ENCODE results near the gene ID1. TPM values are rescaled to one million over a fixed set of nuclear protein-coding genes. Genes with fewer than 3 reads are reported as not detected.
"Not testable (repeated sequence)": the region's sequence is repeated elsewhere in the genome, so short reads cannot be mapped to it uniquely, and the experiment has no call there.

The ID1 gene
- total and polyA plus RNA-seq, 2 donors from 2014 or later: 189 to 293 TPM

DNA sequence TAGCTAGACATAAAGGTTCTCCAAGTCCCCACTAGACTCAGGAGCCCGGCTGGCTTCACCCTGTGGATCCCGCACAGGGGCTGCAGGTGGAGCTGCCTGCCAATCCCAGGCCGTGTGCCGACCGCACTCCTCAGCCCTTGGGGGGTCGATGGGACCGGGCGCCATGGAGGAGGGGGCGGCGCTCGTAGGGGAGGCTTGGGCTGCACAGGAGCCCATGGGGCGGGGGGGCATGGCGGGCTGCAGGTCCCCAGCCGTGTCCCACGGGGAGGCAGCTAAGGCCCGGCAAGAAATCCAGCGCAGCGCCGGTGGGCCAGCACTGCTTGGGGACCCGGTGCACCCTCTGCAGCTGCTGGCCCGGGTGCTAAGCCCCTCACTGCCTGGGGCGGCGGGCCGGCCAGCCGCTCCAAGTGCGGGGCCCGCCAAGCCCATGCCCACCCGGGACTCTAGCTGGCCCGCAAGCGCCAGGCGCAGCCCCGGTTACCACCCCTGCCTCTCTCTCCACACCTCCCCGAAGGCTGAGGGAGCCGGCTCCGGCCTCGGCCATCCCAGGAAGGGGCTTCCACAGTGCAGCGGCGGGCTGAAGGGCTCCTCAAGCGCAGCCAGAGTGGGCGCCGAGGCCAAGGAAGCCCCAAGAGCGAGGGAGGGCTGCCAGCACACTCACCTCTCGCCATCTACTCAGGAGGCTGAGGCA, 26.5 kb upstream of the ID1 start:
- Histone ChIP-seq H3K36me3 (ENCODE audit: control insufficient read depth in 2 of 3, insufficient read depth in 3 of 3, low read length in 3 of 3) (no peaks in the 10 kb centered on the region), H3K4me3 (ENCODE audit: low read length in 3 of 3) (no peak overlapping the region), H3K9ac (ENCODE audit: low read length in 3 of 3) (no peak overlapping the region), H3K9me3 (ENCODE audit: control insufficient read depth in 2 of 3, insufficient read depth in 1 of 3, low read length in 3 of 3) (no peaks in the 10 kb centered on the region), H3K4me1 (ENCODE audit: control insufficient read depth in 2 of 3, insufficient read depth in 2 of 3, low read depth in 1 of 3, low read length in 3 of 3) (peaks cover 0 to 6% (median 3%) of the 10 kb centered on the region in 3 donors), H3K27ac (ENCODE audit: low read depth in 2 of 2, low read length in 2 of 2) (no peak overlapping the region), H3K27me3 (ENCODE audit: control insufficient read depth, insufficient read depth, low read length) (no peaks in the 10 kb centered on the region)
- FAIRE-seq: no peak
- no peak for DNase-seq
- TF ChIP-seq, protein P1, sequence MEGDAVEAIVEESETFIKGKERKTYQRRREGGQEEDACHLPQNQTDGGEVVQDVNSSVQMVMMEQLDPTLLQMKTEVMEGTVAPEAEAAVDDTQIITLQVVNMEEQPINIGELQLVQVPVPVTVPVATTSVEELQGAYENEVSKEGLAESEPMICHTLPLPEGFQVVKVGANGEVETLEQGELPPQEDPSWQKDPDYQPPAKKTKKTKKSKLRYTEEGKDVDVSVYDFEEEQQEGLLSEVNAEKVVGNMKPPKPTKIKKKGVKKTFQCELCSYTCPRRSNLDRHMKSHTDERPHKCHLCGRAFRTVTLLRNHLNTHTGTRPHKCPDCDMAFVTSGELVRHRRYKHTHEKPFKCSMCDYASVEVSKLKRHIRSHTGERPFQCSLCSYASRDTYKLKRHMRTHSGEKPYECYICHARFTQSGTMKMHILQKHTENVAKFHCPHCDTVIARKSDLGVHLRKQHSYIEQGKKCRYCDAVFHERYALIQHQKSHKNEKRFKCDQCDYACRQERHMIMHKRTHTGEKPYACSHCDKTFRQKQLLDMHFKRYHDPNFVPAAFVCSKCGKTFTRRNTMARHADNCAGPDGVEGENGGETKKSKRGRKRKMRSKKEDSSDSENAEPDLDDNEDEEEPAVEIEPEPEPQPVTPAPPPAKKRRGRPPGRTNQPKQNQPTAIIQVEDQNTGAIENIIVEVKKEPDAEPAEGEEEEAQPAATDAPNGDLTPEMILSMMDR (IDR thresholded peaks at IDR 0.05; ENCODE audit: borderline replicate concordance, extremely low read depth, insufficient read depth): no peak
- intact Hi-C loops (cut with DNase I): no loop called here

DNA sequence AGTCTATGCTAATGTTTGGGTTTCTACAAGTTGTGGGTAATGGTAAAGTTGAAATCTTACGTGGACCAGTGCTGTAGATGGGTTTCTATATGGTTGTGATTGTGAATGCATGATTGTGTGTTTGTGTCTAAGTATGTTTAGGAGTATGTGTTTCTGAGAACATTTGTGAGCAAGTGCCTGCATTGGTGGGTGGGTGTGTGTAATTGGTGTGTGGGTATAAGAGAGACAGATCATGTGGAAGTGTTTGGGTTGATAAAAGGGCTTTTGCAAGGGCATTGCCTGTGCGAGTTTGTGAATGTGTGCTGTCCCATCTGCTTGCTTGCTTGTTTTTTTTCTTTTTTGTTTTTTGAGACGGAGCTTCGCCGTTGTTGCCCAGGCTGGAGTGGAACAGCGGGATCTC, 25.8 kb upstream of the ID1 start:
- H3K4me1 ChIP-seq (ENCODE audit: control insufficient read depth in 2 of 3, insufficient read depth in 2 of 3, low read depth in 1 of 3, low read length in 3 of 3): no peaks in the 10 kb centered on the region
- H3K27me3 ChIP-seq (ENCODE audit: control insufficient read depth, insufficient read depth, low read length): no peaks in the 10 kb centered on the region
- no peak for FAIRE-seq
- no peak overlapping the region for H3K4me3 ChIP-seq (ENCODE audit: low read length in 3 of 3)
- no peaks in the 10 kb centered on the region for H3K9me3 ChIP-seq (ENCODE audit: control insufficient read depth in 2 of 3, insufficient read depth in 1 of 3, low read length in 3 of 3)
- no peak overlapping the region for H3K9ac ChIP-seq (ENCODE audit: low read length in 3 of 3)
- H3K27ac ChIP-seq (ENCODE audit: low read depth in 2 of 2, low read length in 2 of 2): no peak overlapping the region
- DNase-seq: no peak
- TF ChIP-seq, protein P1 (IDR thresholded peaks at IDR 0.05; ENCODE audit: borderline replicate concordance, extremely low read depth, insufficient read depth): no peak
- intact Hi-C loops (cut with DNase I): no loop called here
- H3K36me3 ChIP-seq (ENCODE audit: control insufficient read depth in 2 of 3, insufficient read depth in 3 of 3, low read length in 3 of 3): no peaks in the 10 kb centered on the region

DNA sequence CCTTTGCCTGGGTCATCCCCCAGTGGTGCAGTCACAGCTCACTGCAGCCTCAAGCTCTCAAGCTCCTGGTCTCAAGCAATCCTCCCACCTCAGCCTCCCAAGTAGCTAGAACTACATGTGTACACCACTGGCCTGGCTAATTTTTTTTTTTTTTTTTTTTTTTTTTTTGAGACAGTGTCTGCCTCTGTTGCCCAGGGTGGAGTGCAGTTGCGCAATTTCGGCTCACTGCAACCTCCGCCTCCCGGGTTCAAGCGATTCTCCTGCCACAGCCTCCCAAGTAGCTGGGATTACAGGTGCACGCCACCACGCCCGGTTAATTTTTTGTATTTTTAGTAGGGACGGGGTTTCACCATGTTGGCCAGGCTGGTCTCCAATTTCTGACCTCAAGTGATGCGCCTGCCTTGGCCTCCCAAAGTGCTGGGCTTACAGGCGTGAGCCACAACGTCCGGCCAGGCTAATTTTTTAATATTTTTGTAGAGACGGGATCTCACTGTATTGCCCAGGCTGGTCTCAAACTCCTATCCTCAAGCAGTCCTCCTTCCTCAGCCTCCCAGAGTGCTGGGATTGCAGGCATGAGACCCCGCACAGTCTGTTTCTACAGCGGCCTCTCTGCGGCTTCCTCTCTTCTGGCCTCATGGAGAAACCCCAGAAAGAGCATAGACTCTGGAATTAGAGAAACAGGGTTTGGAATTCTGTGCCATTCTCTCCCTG, 25.0 kb upstream of the ID1 start:
- H3K9ac ChIP-seq (ENCODE audit: low read length in 3 of 3); H3K4me3 ChIP-seq (ENCODE audit: low read length in 3 of 3); H3K4me1 ChIP-seq (ENCODE audit: control insufficient read depth in 2 of 3, insufficient read depth in 2 of 3, low read depth in 1 of 3, low read length in 3 of 3); H3K9me3 ChIP-seq (ENCODE audit: control insufficient read depth in 2 of 3, insufficient read depth in 1 of 3, low read length in 3 of 3); H3K27me3 ChIP-seq (ENCODE audit: control insufficient read depth, insufficient read depth, low read length); intact Hi-C loops (cut with DNase I); H3K36me3 ChIP-seq (ENCODE audit: control insufficient read depth in 2 of 3, insufficient read depth in 3 of 3, low read length in 3 of 3); FAIRE-seq; H3K27ac ChIP-seq (ENCODE audit: low read depth in 2 of 2, low read length in 2 of 2); DNase-seq: not testable (repeated sequence)

DNA sequence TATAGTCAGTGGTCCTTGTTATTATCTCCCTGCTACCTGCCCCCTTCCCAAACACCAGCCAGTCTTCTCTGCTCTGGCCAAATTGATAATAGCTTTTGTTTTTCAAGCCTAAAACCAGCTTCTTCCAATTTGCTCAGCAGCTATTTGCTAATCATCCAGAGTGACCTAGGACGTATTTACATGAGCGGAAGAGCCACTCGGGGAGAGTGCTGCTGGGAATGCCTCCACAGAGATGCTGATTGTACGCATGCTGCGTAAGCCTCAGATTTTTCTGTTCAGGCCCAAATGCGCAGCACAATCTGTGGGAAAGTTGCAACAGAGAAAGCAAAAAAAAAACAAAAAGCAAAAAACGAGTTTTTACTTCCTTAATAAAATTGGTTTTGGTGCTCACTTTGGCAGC, 24.4 kb upstream of the ID1 start:
- Histone ChIP-seq H3K27me3 (ENCODE audit: control insufficient read depth, insufficient read depth, low read length) (no peaks in the 10 kb centered on the region), H3K4me1 (ENCODE audit: control insufficient read depth in 2 of 3, insufficient read depth in 2 of 3, low read depth in 1 of 3, low read length in 3 of 3) (no peaks in the 10 kb centered on the region), H3K27ac (ENCODE audit: low read depth in 2 of 2, low read length in 2 of 2) (no peak overlapping the region), H3K9me3 (ENCODE audit: control insufficient read depth in 2 of 3, insufficient read depth in 1 of 3, low read length in 3 of 3) (no peaks in the 10 kb centered on the region), H3K36me3 (ENCODE audit: control insufficient read depth in 2 of 3, insufficient read depth in 3 of 3, low read length in 3 of 3) (no peaks in the 10 kb centered on the region), H3K4me3 (ENCODE audit: low read length in 3 of 3) (no peak overlapping the region), H3K9ac (ENCODE audit: low read length in 3 of 3) (no peak overlapping the region)
- DNase-seq: no peak
- FAIRE-seq: no peak
- TF ChIP-seq, protein P1 (IDR thresholded peaks at IDR 0.05; ENCODE audit: borderline replicate concordance, extremely low read depth, insufficient read depth): no peak
- intact Hi-C loops (cut with DNase I): no loop called here
